DOHH2 (cell line): ENCODE data around the gene TLK1.

Experiments used
- H3F3A ChIP-seq: fragments of 200-600 bp; sonication (generic), shearing (Covaris generic); 2 replicates; pipeline ENCODE4 v1.6.0; 2016; ENCODE audit warnings: antibody characterized with exemption, mild to moderate bottlenecking; ENCODE audit not compliant: control insufficient read depth, insufficient read depth
- H3K27ac ChIP-seq: fragments of 200-600 bp; sonication (generic); 2 replicates; pipeline ENCODE4 v1.5.1; 2014; ENCODE audit warnings: low read depth, mild to moderate bottlenecking, low read length, moderate library complexity
- H3K27me3 ChIP-seq: fragments of 200-600 bp; sonication (generic); 2 replicates; pipeline ENCODE4 v1.6.1; 2014; ENCODE audit warnings: mild to moderate bottlenecking, low read length, mixed read lengths; ENCODE audit not compliant: control insufficient read depth
- H3K36me3 ChIP-seq: fragments of 200-600 bp; sonication (generic); 2 replicates; pipeline ENCODE4 v1.6.1; 2014; ENCODE audit warnings: mild to moderate bottlenecking, low read length, moderate library complexity, mixed read lengths; ENCODE audit not compliant: control insufficient read depth
- H3K4me1 ChIP-seq: fragments of 200-600 bp; sonication (generic); 2 replicates; pipeline ENCODE4 v1.6.1; 2014; ENCODE audit warnings: mild to moderate bottlenecking, low read length, mixed read lengths; ENCODE audit not compliant: control insufficient read depth
- H3K4me2 ChIP-seq: fragments of 200-600 bp; sonication (generic); 2 replicates; pipeline ENCODE4 v1.6.0; 2014; ENCODE audit warnings: mild to moderate bottlenecking, low read length, moderate library complexity
- H3K4me3 ChIP-seq: fragments of 200-600 bp; sonication (generic); 2 replicates; pipeline ENCODE4 v1.5.1; 2014; ENCODE audit warnings: mild to moderate bottlenecking, low read length, mixed read lengths
- H3K79me2 ChIP-seq: fragments of 200-600 bp; sonication (generic); 2 replicates; pipeline ENCODE4 v1.6.1; 2014; ENCODE audit warnings: mild to moderate bottlenecking, low read length, mixed read lengths; ENCODE audit not compliant: control insufficient read depth
- H3K9me2 ChIP-seq: fragments of 200-600 bp; sonication (generic); replicated peaks from 2 replicates; pipeline ENCODE4 v1.6.1; 2014; ENCODE audit warnings: mild to moderate bottlenecking, low read length, mixed read lengths; ENCODE audit not compliant: control insufficient read depth
- H3K9me3 ChIP-seq: fragments of 200-600 bp; sonication (generic); 2 replicates; pipeline ENCODE4 v1.6.1; 2014; ENCODE audit warnings: antibody characterized with exemption, low read length, mixed read lengths; ENCODE audit not compliant: control insufficient read depth, insufficient read depth
- H4K20me1 ChIP-seq: fragments of 200-600 bp; sonication (generic); 2 replicates; pipeline ENCODE4 v1.6.0; 2014; ENCODE audit warnings: low read depth, mild to moderate bottlenecking, antibody characterized with exemption, low read length, moderate library complexity; ENCODE audit not compliant: control insufficient read depth, insufficient read depth
- CTCF ChIP-seq: fragments of 200-600 bp; sonication (generic); IDR thresholded peaks from one replicate; pipeline ENCODE4 v1.5.1; 2014; ENCODE audit warnings: antibody characterized with exemption, mild to moderate bottlenecking, low read depth, low read length; ENCODE audit not compliant: poor library complexity, severe bottlenecking
- EZH2phosphoT487 ChIP-seq: fragments of 200-600 bp; sonication (generic); IDR thresholded peaks from 2 replicates; pipeline ENCODE4 v1.6.1; 2017; ENCODE audit warnings: borderline replicate concordance, mild to moderate bottlenecking, antibody characterized with exemption, low read length, moderate library complexity, mixed read lengths

TLK1 gene

DNA sequence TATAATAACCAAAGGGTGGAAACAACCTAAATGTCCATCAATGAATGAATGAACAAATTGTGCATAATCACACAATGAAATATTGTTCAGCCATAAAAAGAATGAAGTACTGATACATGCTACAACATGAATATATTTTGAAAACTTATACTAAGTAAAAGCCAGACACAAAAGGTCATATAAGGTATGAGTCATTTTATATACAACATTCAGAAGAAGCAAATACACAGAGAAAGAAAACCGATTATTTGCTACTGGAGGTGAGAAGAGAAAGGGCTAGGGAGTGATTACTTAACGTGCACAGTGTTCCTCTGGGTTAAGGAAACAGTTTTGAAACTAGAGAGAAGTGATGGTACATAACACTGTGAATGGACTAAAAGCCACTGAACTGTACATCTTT lies 126.4 kb downstream of the TLK1 start:
- Histone ChIP-seq H3K4me2 (no peak overlapping the region), H3K9me3 (no peaks in the 10 kb centered on the region), H3K4me1 (no peaks in the 10 kb centered on the region), H3K36me3 (peaks cover 57% of the 10 kb centered on the region), H3K79me2 (no peaks in the 10 kb centered on the region), H4K20me1 (no peaks in the 10 kb centered on the region), H3F3A (peaks cover 3% of the 10 kb centered on the region; the same call in 1 of the 2 replicates), H3K4me3 (no peak overlapping the region), H3K27me3 (no peaks in the 10 kb centered on the region), H3K27ac (no peak overlapping the region), H3K9me2 (no peaks in the 10 kb centered on the region)
- TF ChIP-seq EZH2phosphoT487 (no peak), CTCF (no peak)

DNA sequence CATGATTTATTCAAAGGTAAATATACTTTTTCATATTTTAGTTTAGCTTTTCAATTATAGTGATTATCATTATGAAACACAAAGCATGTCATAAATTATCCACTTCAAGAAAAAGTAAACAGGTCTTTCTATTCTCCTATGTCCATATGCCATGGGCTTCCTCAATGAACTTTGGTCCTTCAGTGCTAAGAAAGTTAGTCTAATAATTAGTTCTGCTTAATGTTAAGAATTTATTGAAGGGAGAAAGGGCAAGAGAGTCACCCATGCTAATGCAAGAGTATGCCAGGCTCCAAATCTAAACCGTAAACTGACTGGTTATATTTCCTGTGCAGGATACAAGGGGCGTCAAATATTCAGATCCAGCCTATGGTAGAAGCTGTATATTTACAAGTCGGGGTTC lies 135.5 kb downstream of the TLK1 start:
- no peak for TF ChIP-seq CTCF
- TF ChIP-seq EZH2phosphoT487 = no peak
- no peak overlapping the region for H3K27ac ChIP-seq
- H3K36me3 ChIP-seq = peaks cover 44% of the 10 kb centered on the region
- H3K79me2 ChIP-seq = no peaks in the 10 kb centered on the region
- H4K20me1 ChIP-seq = no peaks in the 10 kb centered on the region
- H3K4me1 ChIP-seq = no peaks in the 10 kb centered on the region
- no peaks in the 10 kb centered on the region for H3F3A ChIP-seq
- H3K4me3 ChIP-seq = no peak overlapping the region
- H3K4me2 ChIP-seq = no peak overlapping the region
- H3K9me2 ChIP-seq = no peaks in the 10 kb centered on the region
- no peaks in the 10 kb centered on the region for H3K9me3 ChIP-seq
- H3K27me3 ChIP-seq = no peaks in the 10 kb centered on the region

GRCh38 chr2:171018522-171018921 lies 142.2 kb downstream of the TLK1 start:
- TF ChIP-seq EZH2phosphoT487 = no peak
- TF ChIP-seq CTCF = no peak
- Histone ChIP-seq H3K27ac (no peak overlapping the region), H3K79me2 (no peaks in the 10 kb centered on the region), H3K4me3 (no peak overlapping the region), H4K20me1 (no peaks in the 10 kb centered on the region), H3K27me3 (no peaks in the 10 kb centered on the region), H3K36me3 (peaks cover 32% of the 10 kb centered on the region), H3F3A (no peaks in the 10 kb centered on the region), H3K4me2 (no peak overlapping the region), H3K9me3 (no peaks in the 10 kb centered on the region), H3K4me1 (no peaks in the 10 kb centered on the region), H3K9me2 (no peaks in the 10 kb centered on the region)

DNA sequence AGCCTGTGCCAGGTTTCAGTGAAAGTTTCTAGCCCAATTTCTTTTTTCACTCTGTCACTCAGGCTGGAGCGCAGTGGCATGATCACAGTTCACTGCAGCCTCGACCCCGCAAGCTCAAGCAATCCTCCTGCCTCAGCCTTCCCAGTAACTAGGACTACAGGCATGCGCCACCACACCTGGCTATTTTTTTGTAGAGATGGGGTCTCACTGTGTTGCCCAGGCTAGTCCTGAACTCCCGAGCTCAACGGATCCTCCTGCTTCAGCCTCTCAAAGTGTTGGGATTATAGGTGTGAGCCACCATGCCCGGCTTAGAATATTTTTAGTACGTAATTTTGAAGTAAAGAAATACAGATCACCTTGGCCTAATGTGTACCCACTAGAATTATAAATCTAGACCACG lies 144.6 kb downstream of the TLK1 start:
- no peak for TF ChIP-seq EZH2phosphoT487
- no peak for TF ChIP-seq CTCF
- Histone ChIP-seq H3K27ac (no peak overlapping the region), H3F3A (no peaks in the 10 kb centered on the region), H4K20me1 (no peaks in the 10 kb centered on the region), H3K27me3 (no peaks in the 10 kb centered on the region), H3K9me3 (no peaks in the 10 kb centered on the region), H3K36me3 (peaks cover 24% of the 10 kb centered on the region), H3K4me3 (no peak overlapping the region), H3K79me2 (no peaks in the 10 kb centered on the region), H3K9me2 (no peaks in the 10 kb centered on the region), H3K4me2 (no peak overlapping the region), H3K4me1 (no peaks in the 10 kb centered on the region)
